ENCODE data around the gene PRPF40A.
"Not testable (repeated sequence)": the region's sequence is repeated elsewhere in the genome, so short reads cannot be mapped to it uniquely, and the experiment has no call there.

Gene PRPF40A

GRCh38 chr2:152717228-152718075 is at the start of gene PRPF40A:
Gene PRPF40A, minus strand, starts transcription at chr2:152717461. Its CDS starts 22 bp downstream, at chr2:152717439.
- DNase-seq (ENCODE audit: low read depth in 2 of 2) = peak; percentile 97

- no peak for DNase-seq (ENCODE audit: low read depth in 2 of 2)
Measured at GRCh38 chr2:152766928-152767327, 49.7 kb upstream of the PRPF40A start.

GRCh38 chr2:152763651-152764050 is 46.4 kb upstream of the PRPF40A start:
- DNase-seq (ENCODE audit: low read depth in 2 of 2) = no peak

- not testable (repeated sequence) for DNase-seq (ENCODE audit: low read depth in 2 of 2)
Measured at GRCh38 chr2:152763208-152763607, 45.9 kb upstream of the PRPF40A start.

- no peak for DNase-seq (ENCODE audit: low read depth in 2 of 2)
Measured at GRCh38 chr2:152762202-152762601, 44.9 kb upstream of the PRPF40A start.

- no peak for DNase-seq (ENCODE audit: low read depth in 2 of 2)
Measured at GRCh38 chr2:152761214-152761613, 44.0 kb upstream of the PRPF40A start.

- no peak for DNase-seq (ENCODE audit: low read depth in 2 of 2)
Measured at GRCh38 chr2:152759290-152760072, 42.2 kb upstream of the PRPF40A start.

- no peak for DNase-seq (ENCODE audit: low read depth in 2 of 2)
Measured at GRCh38 chr2:152755029-152755428, 37.8 kb upstream of the PRPF40A start.

GRCh38 chr2:152747751-152748150 is 30.5 kb upstream of the PRPF40A start:
- DNase-seq (ENCODE audit: low read depth in 2 of 2) = not testable (repeated sequence)

- no peak for DNase-seq (ENCODE audit: low read depth in 2 of 2)
Measured at GRCh38 chr2:152743002-152743401, 25.7 kb upstream of the PRPF40A start.

- DNase-seq (ENCODE audit: low read depth in 2 of 2) = no peak
Measured at GRCh38 chr2:152740743-152741328, 23.6 kb upstream of the PRPF40A start.

- not testable (repeated sequence) for DNase-seq (ENCODE audit: low read depth in 2 of 2)
Measured at GRCh38 chr2:152739705-152740104, 22.4 kb upstream of the PRPF40A start.

- DNase-seq (ENCODE audit: low read depth in 2 of 2) = no peak
Measured at GRCh38 chr2:152738438-152738837, 21.2 kb upstream of the PRPF40A start.

- DNase-seq (ENCODE audit: low read depth in 2 of 2) = not testable (repeated sequence)
Measured at GRCh38 chr2:152737509-152737908, 20.2 kb upstream of the PRPF40A start.

- DNase-seq (ENCODE audit: low read depth in 2 of 2) = peak in 1 of 2 donors; percentile 10
Measured at GRCh38 chr2:152730591-152731333, 13.5 kb upstream of the PRPF40A start.

GRCh38 chr2:152729844-152730243 is 12.6 kb upstream of the PRPF40A start:
- no peak for DNase-seq (ENCODE audit: low read depth in 2 of 2)

GRCh38 chr2:152723918-152724317 is 6.7 kb upstream of the PRPF40A start:
- DNase-seq (ENCODE audit: low read depth in 2 of 2) = no peak

- not testable (repeated sequence) for DNase-seq (ENCODE audit: low read depth in 2 of 2)
Measured at GRCh38 chr2:152722639-152723038, 5.4 kb upstream of the PRPF40A start.

- no peak for DNase-seq (ENCODE audit: low read depth in 2 of 2)
Measured at GRCh38 chr2:152720794-152721193, 3.5 kb upstream of the PRPF40A start.

- no peak for DNase-seq (ENCODE audit: low read depth in 2 of 2)
Measured at GRCh38 chr2:152718909-152719645, 1.8 kb upstream of the PRPF40A start.

Data from activated CD8-positive, alpha-beta memory T cell treated with anti-CD3 and anti-CD28 coated beads for 4 hours (primary cell).